ENCODE results near the gene TSR3.

TSR3 gene

GRCh38 chr16:1351215-1351581 lies 480 bp downstream of the TSR3 start:
- no peak for DNase-seq (ENCODE audit: low spot score)

GRCh38 chr16:1350691-1351090 lies 987 bp downstream of the TSR3 start:
- no peak for DNase-seq (ENCODE audit: low spot score)

GRCh38 chr16:1349951-1350350 lies 1.7 kb downstream of the TSR3 start:
- DNase-seq (ENCODE audit: low spot score): no peak

GRCh38 chr16:1349351-1349750 lies 2.3 kb downstream of the TSR3 start:
- no peak for DNase-seq (ENCODE audit: low spot score)

- DNase-seq (ENCODE audit: low spot score): no peak
Measured at GRCh38 chr16:1348926-1349325, 2.8 kb downstream of the TSR3 start.

- DNase-seq (ENCODE audit: low spot score): no peak
Measured at GRCh38 chr16:1348441-1348840, 3.2 kb downstream of the TSR3 start.

- DNase-seq (ENCODE audit: low spot score): no peak
Measured at GRCh38 chr16:1347962-1348361, 3.7 kb downstream of the TSR3 start.

- DNase-seq (ENCODE audit: low spot score): no peak
Measured at GRCh38 chr16:1347286-1347855, 4.3 kb downstream of the TSR3 start.

- DNase-seq (ENCODE audit: low spot score): no peak
Measured at GRCh38 chr16:1346422-1347285, 5.0 kb downstream of the TSR3 start.

GRCh38 chr16:1345651-1346421 lies 5.8 kb downstream of the TSR3 start:
- no peak for DNase-seq (ENCODE audit: low spot score)

GRCh38 chr16:1345087-1345486 lies 6.6 kb downstream of the TSR3 start:
- no peak for DNase-seq (ENCODE audit: low spot score)

GRCh38 chr16:1344499-1344898 lies 7.2 kb downstream of the TSR3 start:
- DNase-seq (ENCODE audit: low spot score): no peak

GRCh38 chr16:1343428-1344242 lies 8.0 kb downstream of the TSR3 start:
- no peak for DNase-seq (ENCODE audit: low spot score)

- DNase-seq (ENCODE audit: low spot score): peak; percentile 96
Measured at GRCh38 chr16:1342526-1343427, 8.9 kb downstream of the TSR3 start.

- no peak for DNase-seq (ENCODE audit: low spot score)
Measured at GRCh38 chr16:1341495-1342420, 9.9 kb downstream of the TSR3 start.

- no peak for DNase-seq (ENCODE audit: low spot score)
Measured at GRCh38 chr16:1340730-1341494, 10.8 kb downstream of the TSR3 start.

GRCh38 chr16:1338855-1339675 lies 12.6 kb downstream of the TSR3 start:
- no peak for DNase-seq (ENCODE audit: low spot score)

GRCh38 chr16:1338119-1338730 lies 13.5 kb downstream of the TSR3 start:
- DNase-seq (ENCODE audit: low spot score): peak; percentile 42
